Measurements from ENCODE around the gene DDX46.

The DDX46 gene

GRCh38 chr5:134787692-134788091 is 29.1 kb downstream of the DDX46 start:
- TF ChIP-seq POLR2AphosphoS5 (IDR thresholded peaks at IDR 0.05; ENCODE audit: low read depth, low read length) (no peak), POLR2A (IDR thresholded peaks at IDR 0.05; ENCODE audit: low read depth, low read length) (no peak), TAF1 (IDR thresholded peaks at IDR 0.05; ENCODE audit: borderline replicate concordance, low read depth, low read length) (no peak)
- no peak for FAIRE-seq
- DNase-seq (ENCODE audit: insufficient read length) = no peak

GRCh38 chr5:134791580-134791979 is 33.0 kb downstream of the DDX46 start:
- DNase-seq (ENCODE audit: insufficient read length) (no peak), FAIRE-seq (no peak)
- no peak for TF ChIP-seq TAF1 (IDR thresholded peaks at IDR 0.05; ENCODE audit: borderline replicate concordance, low read depth, low read length)
- no peak for TF ChIP-seq POLR2AphosphoS5 (IDR thresholded peaks at IDR 0.05; ENCODE audit: low read depth, low read length)
- TF ChIP-seq POLR2A (IDR thresholded peaks at IDR 0.05; ENCODE audit: low read depth, low read length) = no peak

- FAIRE-seq (no peak), DNase-seq (ENCODE audit: insufficient read length) (no peak)
- TF ChIP-seq POLR2AphosphoS5 (IDR thresholded peaks at IDR 0.05; ENCODE audit: low read depth, low read length) = no peak
- no peak for TF ChIP-seq POLR2A (IDR thresholded peaks at IDR 0.05; ENCODE audit: low read depth, low read length)
- no peak for TF ChIP-seq TAF1 (IDR thresholded peaks at IDR 0.05; ENCODE audit: borderline replicate concordance, low read depth, low read length)
Observed at GRCh38 chr5:134792286-134792685, 33.7 kb downstream of the DDX46 start.

- no peak for DNase-seq (ENCODE audit: insufficient read length)
- TF ChIP-seq POLR2AphosphoS5 (IDR thresholded peaks at IDR 0.05; ENCODE audit: low read depth, low read length) (no peak), TAF1 (IDR thresholded peaks at IDR 0.05; ENCODE audit: borderline replicate concordance, low read depth, low read length) (no peak), POLR2A (IDR thresholded peaks at IDR 0.05; ENCODE audit: low read depth, low read length) (no peak)
- no peak for FAIRE-seq
Observed at GRCh38 chr5:134793111-134793510, 34.5 kb downstream of the DDX46 start.

GRCh38 chr5:134794082-134794481 is 35.5 kb downstream of the DDX46 start:
- TF ChIP-seq TAF1 (IDR thresholded peaks at IDR 0.05; ENCODE audit: borderline replicate concordance, low read depth, low read length) (no peak), POLR2A (IDR thresholded peaks at IDR 0.05; ENCODE audit: low read depth, low read length) (no peak), POLR2AphosphoS5 (IDR thresholded peaks at IDR 0.05; ENCODE audit: low read depth, low read length) (no peak)
- FAIRE-seq (no peak), DNase-seq (ENCODE audit: insufficient read length) (no peak)

- no peak for DNase-seq (ENCODE audit: insufficient read length)
- no peak for FAIRE-seq
- TF ChIP-seq POLR2AphosphoS5 (IDR thresholded peaks at IDR 0.05; ENCODE audit: low read depth, low read length) (no peak), TAF1 (IDR thresholded peaks at IDR 0.05; ENCODE audit: borderline replicate concordance, low read depth, low read length) (no peak), POLR2A (IDR thresholded peaks at IDR 0.05; ENCODE audit: low read depth, low read length) (no peak)
Observed at GRCh38 chr5:134794819-134795218, 36.2 kb downstream of the DDX46 start.

- FAIRE-seq = no peak
- no peak for DNase-seq (ENCODE audit: insufficient read length)
- TF ChIP-seq POLR2AphosphoS5 (IDR thresholded peaks at IDR 0.05; ENCODE audit: low read depth, low read length) = no peak
- TF ChIP-seq TAF1 (IDR thresholded peaks at IDR 0.05; ENCODE audit: borderline replicate concordance, low read depth, low read length) = no peak
- no peak for TF ChIP-seq POLR2A (IDR thresholded peaks at IDR 0.05; ENCODE audit: low read depth, low read length)
Observed at GRCh38 chr5:134798468-134798867, 39.9 kb downstream of the DDX46 start.

GRCh38 chr5:134803821-134804220 is 45.2 kb downstream of the DDX46 start:
- TF ChIP-seq POLR2A (IDR thresholded peaks at IDR 0.05; ENCODE audit: low read depth, low read length) = no peak
- FAIRE-seq = no peak
- DNase-seq (ENCODE audit: insufficient read length) = no peak

GRCh38 chr5:134813407-134813806 is 54.8 kb downstream of the DDX46 start:
- no peak for DNase-seq (ENCODE audit: insufficient read length)
- peak; percentile 84 for FAIRE-seq
- no peak for TF ChIP-seq POLR2AphosphoS5 (IDR thresholded peaks at IDR 0.05; ENCODE audit: low read depth, low read length)
- no peak for TF ChIP-seq TAF1 (IDR thresholded peaks at IDR 0.05; ENCODE audit: borderline replicate concordance, low read depth, low read length)
- TF ChIP-seq POLR2A (IDR thresholded peaks at IDR 0.05; ENCODE audit: low read depth, low read length) = no peak

- TF ChIP-seq POLR2AphosphoS5 (IDR thresholded peaks at IDR 0.05; ENCODE audit: low read depth, low read length) (no peak), POLR2A (IDR thresholded peaks at IDR 0.05; ENCODE audit: low read depth, low read length) (no peak), TAF1 (IDR thresholded peaks at IDR 0.05; ENCODE audit: borderline replicate concordance, low read depth, low read length) (no peak)
- peak; percentile 65 for FAIRE-seq
- no peak for DNase-seq (ENCODE audit: insufficient read length)
Observed at GRCh38 chr5:134813827-134814226, 55.2 kb downstream of the DDX46 start.

- no peak for FAIRE-seq
- DNase-seq (ENCODE audit: insufficient read length) = no peak
- no peak for TF ChIP-seq POLR2AphosphoS5 (IDR thresholded peaks at IDR 0.05; ENCODE audit: low read depth, low read length)
Observed at GRCh38 chr5:134817006-134817405, 58.4 kb downstream of the DDX46 start.

GRCh38 chr5:134818776-134819175 is 60.2 kb downstream of the DDX46 start:
- no peak for FAIRE-seq
- no peak for DNase-seq (ENCODE audit: insufficient read length)
- TF ChIP-seq TAF1 (IDR thresholded peaks at IDR 0.05; ENCODE audit: borderline replicate concordance, low read depth, low read length) = no peak
- TF ChIP-seq POLR2AphosphoS5 (IDR thresholded peaks at IDR 0.05; ENCODE audit: low read depth, low read length) = no peak
- no peak for TF ChIP-seq POLR2A (IDR thresholded peaks at IDR 0.05; ENCODE audit: low read depth, low read length)

- TF ChIP-seq TAF1 (IDR thresholded peaks at IDR 0.05; ENCODE audit: borderline replicate concordance, low read depth, low read length) (no peak), POLR2AphosphoS5 (IDR thresholded peaks at IDR 0.05; ENCODE audit: low read depth, low read length) (no peak), POLR2A (IDR thresholded peaks at IDR 0.05; ENCODE audit: low read depth, low read length) (no peak)
- no peak for FAIRE-seq
- no peak for DNase-seq (ENCODE audit: insufficient read length)
Observed at GRCh38 chr5:134819407-134819963, 60.9 kb downstream of the DDX46 start.
